HCT116 (cell line): ENCODE data around the gene GP1BA. TPM values are rescaled to one million over a fixed set of nuclear protein-coding genes. Genes with fewer than 3 reads are reported as not detected.

Experiments
- ATAC-seq: fragments of 200-7000 bp; cut with Tn5 transposase; 2 replicates; pipeline ENCODE4 v1.9.1; 2020; ENCODE audit warnings: mild to moderate bottlenecking, moderate library complexity
- BruUV-seq: library from RNA; stranded (reverse); fragments of 400-500 nt; replicated peaks from 2 replicates; lab custom pipeline; 2021; lab: Mats Ljungman, UMichigan
- CTCF ChIA-PET: fragments of 300-600 bp; sonication (Branson Sonifier 250); formaldehyde crosslinking; loops from one replicate; lab custom pipeline; 2021; ENCODE audit warnings: antibody characterized with exemption; lab: Charles Lee
- POLR2A ChIA-PET: fragments of 300-600, 350-600 bp; sonication (Branson Sonifier 250); formaldehyde crosslinking; loops from one replicate; lab custom pipeline; 2021; ENCODE audit warnings: antibody characterized with exemption; lab: Charles Lee
- RAD21 ChIA-PET, 2 experiments: fragments of 300-600 bp; sonication (Branson Sonifier 250); formaldehyde crosslinking; loops; one replicate each; lab custom pipeline; 2023; ENCODE audit warnings: low total read pairs in 2 of 2; ENCODE audit not compliant: uncharacterized antibody in 2 of 2, unreplicated experiment in 2 of 2, low non-redundant PET in 1 of 2; lab: Charles Lee
- DNase-seq: peaks from one replicate; pipeline ENCODE4 v3.0.0-alpha.2; 2010; ENCODE audit warnings: low read depth, low spot score
- H2AFZ ChIP-seq: fragments of 200-600 bp; shearing (Covaris generic), sonication (generic); 2 replicates; pipeline ENCODE4 v1.6.1; 2017; ENCODE audit warnings: low read depth, mixed run types, mixed read lengths, antibody characterized with exemption, low read length; ENCODE audit not compliant: poor library complexity, severe bottlenecking
- H3K27ac ChIP-seq: 2 replicates; pipeline ENCODE4 v1.5.1; 2012; ENCODE audit warnings: low read depth, low read length
- H3K27me3 ChIP-seq: fragments of 200-600 bp; sonication (generic); 2 replicates; pipeline ENCODE4 v1.6.1; 2016; ENCODE audit warnings: mixed run types, low read length, mixed read lengths; ENCODE audit not compliant: insufficient read depth
- H3K36me3 ChIP-seq, 2 experiments: fragments of 200-500 bp in 1 of 2; fragments of 200-600 bp in 1 of 2; sonication (Bioruptor generic) in 1 of 2; sonication (generic) in 1 of 2; 2 replicates each; pipeline versions ENCODE4 v1.5.1 to v1.6.1; 2014 to 2016; ENCODE audit warnings: low read length in 2 of 2, inconsistent platforms in 1 of 2, mixed read lengths in 1 of 2, mixed run types in 1 of 2; ENCODE audit not compliant: insufficient read depth in 2 of 2, control insufficient read depth in 1 of 2
- H3K4me1 ChIP-seq, 2 experiments: fragments of 200-600 bp in 1 of 2; sonication (generic) in 1 of 2; 2 replicates each; pipeline versions ENCODE4 v1.5.1 to v1.6.1; 2012 to 2017; ENCODE audit warnings: low read length in 2 of 2, inconsistent platforms in 1 of 2, mild to moderate bottlenecking in 1 of 2, mixed read lengths in 1 of 2, mixed run types in 1 of 2, moderate library complexity in 1 of 2; ENCODE audit not compliant: insufficient read depth in 2 of 2, control insufficient read depth in 1 of 2
- H3K4me2 ChIP-seq: fragments of 200-600 bp; sonication (generic); 2 replicates; pipeline ENCODE4 v1.6.1; 2017; ENCODE audit warnings: mixed run types, low read length, mixed read lengths
- H3K4me3 ChIP-seq, 2 experiments: fragments of 200-600 bp in 1 of 2; sonication (generic) in 1 of 2; replicated peaks in 1 of 2; 2 replicates each; pipeline ENCODE4 v1.5.1; 2011 to 2016; ENCODE audit warnings: low read length in 2 of 2, control low read depth in 1 of 2, low read depth in 1 of 2, mild to moderate bottlenecking in 1 of 2, mixed read lengths in 1 of 2, mixed run types in 1 of 2
- H3K79me2 ChIP-seq: fragments of 200-600 bp; sonication (generic); 2 replicates; pipeline ENCODE4 v1.6.1; 2017; ENCODE audit warnings: mild to moderate bottlenecking, mixed run types, low read length, moderate library complexity, mixed read lengths; ENCODE audit not compliant: insufficient read depth
- H3K9ac ChIP-seq: fragments of 200-600 bp; sonication (generic); 2 replicates; pipeline ENCODE4 v1.6.1; 2016; ENCODE audit warnings: low read length, mixed read lengths
- H3K9me2 ChIP-seq: fragments of 200-600 bp; sonication (generic), shearing (Covaris generic); 2 replicates; pipeline ENCODE4 v1.6.1; 2017; ENCODE audit warnings: mixed run types, mild to moderate bottlenecking, moderate library complexity; ENCODE audit not compliant: insufficient read depth
- H3K9me3 ChIP-seq, 2 experiments: fragments of 200-500 bp in 1 of 2; fragments of 200-600 bp in 1 of 2; sonication (Bioruptor generic) in 1 of 2; sonication (generic) in 1 of 2; 2 replicates each; pipeline ENCODE4 v1.6.1; 2014 to 2017; ENCODE audit warnings: low read length in 2 of 2, mixed read lengths in 2 of 2, inconsistent platforms in 1 of 2, low read depth in 1 of 2, mild to moderate bottlenecking in 1 of 2, mixed run types in 1 of 2, moderate library complexity in 1 of 2; ENCODE audit not compliant: control insufficient read depth in 1 of 2, insufficient read depth in 1 of 2
- H4K20me1 ChIP-seq: fragments of 200-600 bp; sonication (generic), shearing (Covaris generic); 2 replicates; pipeline ENCODE4 v1.6.1; 2017; ENCODE audit warnings: mixed run types, mild to moderate bottlenecking, moderate library complexity; ENCODE audit not compliant: insufficient read depth
- CTCF ChIP-seq, 3 experiments: fragments of 200-600 bp in 1 of 3; sonication (generic) in 1 of 3; IDR thresholded peaks in 2 of 3; conservative IDR thresholded peaks in 1 of 3; 2 replicates each; pipeline ENCODE4 v1.5.1; 2012 to 2017; ENCODE audit warnings: low read depth in 2 of 3, low read length in 2 of 3, antibody characterized with exemption in 1 of 3, borderline replicate concordance in 1 of 3, control low read depth in 1 of 3, mild to moderate bottlenecking in 1 of 3, mixed read lengths in 1 of 3, mixed run types in 1 of 3, moderate library complexity in 1 of 3; ENCODE audit not compliant: insufficient read depth in 1 of 3
- EGR1 ChIP-seq: IDR thresholded peaks from 2 replicates; pipeline ENCODE4 v1.6.1; 2012; ENCODE audit warnings: low read depth
- EZH2phosphoT487 ChIP-seq: fragments of 200-600 bp; IDR thresholded peaks from 2 replicates; pipeline ENCODE4 v1.6.1; 2018; ENCODE audit warnings: antibody characterized with exemption, borderline replicate concordance
- SP1 ChIP-seq: IDR thresholded peaks from 2 replicates; pipeline ENCODE4 v1.6.1; 2012; ENCODE audit warnings: low read depth
- intact Hi-C: fragments of 100-400 bp; cut with micrococcal nuclease; formaldehyde crosslinking; loops from 2 replicates; pipeline ENCODE4 v1.10.0; 2022
- total RNA-seq: library from RNA; stranded (reverse); gene quantifications from one replicate; pipeline ENCODE4 v1.2.1, GENCODE V29; 2021; ENCODE audit not compliant: unreplicated experiment
- TF ChIP-seq, protein P1 (sequence below): IDR thresholded peaks from 2 replicates; pipeline ENCODE4 v1.6.1; 2012

GP1BA gene
- total RNA-seq, 1 experiment from 2014 or later: not detected

- TF ChIP-seq CTCF (IDR thresholded peaks at IDR 0.05 in 2 of 3, conservative IDR thresholded peaks at IDR 0.05 in 1 of 3; ENCODE audit: borderline replicate concordance in 1 of 3, insufficient read depth in 1 of 3, low read depth in 2 of 3, low read length in 2 of 3) (peak in 2 of 3 experiments; percentile 34 to 37; a peak in 3 of 6 replicates), SP1 (no peak), EGR1 (no peak), EZH2phosphoT487 (no peak)
- TF ChIP-seq, protein P1, sequence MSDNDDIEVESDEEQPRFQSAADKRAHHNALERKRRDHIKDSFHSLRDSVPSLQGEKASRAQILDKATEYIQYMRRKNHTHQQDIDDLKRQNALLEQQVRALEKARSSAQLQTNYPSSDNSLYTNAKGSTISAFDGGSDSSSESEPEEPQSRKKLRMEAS: no peak
- no peak overlapping the region for H3K9ac ChIP-seq
- H4K20me1 ChIP-seq: no peaks in the 10 kb centered on the region
- peaks cover 7 to 20% of the 10 kb centered on the region in 2 experiments for H3K4me1 ChIP-seq
- BruUV-seq: no TSS peak
- no peak overlapping the region for H3K4me3 ChIP-seq
- ChIA-PET POLR2A (interaction anchor here (4.6 kb wide), 1 partner anchor 11 kb away, joined by 27 read pairs; the partner anchor contains the start of gene SPAG7), CTCF (interaction anchor here (2.1 kb wide), 1 partner anchor 10 kb away, joined by 7 read pairs; the partner anchor contains the start of gene SPAG7), RAD21 (no interaction called here)
- H3K27ac ChIP-seq: no peak overlapping the region
- H3K4me2 ChIP-seq: no peak overlapping the region
- H2AFZ ChIP-seq: no peak overlapping the region
- no peaks in the 10 kb centered on the region for H3K27me3 ChIP-seq
- ATAC-seq (peak; percentile 67), DNase-seq (no peak)
- H3K9me3 ChIP-seq: no peaks in the 10 kb centered on the region
- H3K9me2 ChIP-seq: no peaks in the 10 kb centered on the region
- H3K36me3 ChIP-seq: no peaks in the 10 kb centered on the region
- intact Hi-C loops: no loop called here
- no peaks in the 10 kb centered on the region for H3K79me2 ChIP-seq
Measured at GRCh38 chr17:4956493-4957061, 24.5 kb downstream of the GP1BA start.

GRCh38 chr17:4958102-4958501 is 26.0 kb downstream of the GP1BA start:
- RAD21 ChIA-PET: no interaction called here
- Histone ChIP-seq H3K9me2 (no peaks in the 10 kb centered on the region), H2AFZ (no peak overlapping the region), H3K9ac (no peak overlapping the region), H3K4me2 (no peak overlapping the region), H4K20me1 (no peaks in the 10 kb centered on the region), H3K27me3 (no peaks in the 10 kb centered on the region), H3K9me3 (no peaks in the 10 kb centered on the region), H3K79me2 (no peaks in the 10 kb centered on the region), H3K4me1 (peaks cover 4 to 16% of the 10 kb centered on the region in 2 experiments; a peak in 2 of 4 replicates), H3K36me3 (no peaks in the 10 kb centered on the region), H3K27ac (no peak overlapping the region), H3K4me3 (no peak overlapping the region)
- POLR2A ChIA-PET: interaction anchor here (4.6 kb wide), 1 partner anchor 9 kb away, joined by 27 read pairs; the partner anchor contains the start of gene SPAG7
- intact Hi-C loops: no loop called here
- TF ChIP-seq CTCF (IDR thresholded peaks at IDR 0.05 in 2 of 3, conservative IDR thresholded peaks at IDR 0.05 in 1 of 3; ENCODE audit: borderline replicate concordance in 1 of 3, insufficient read depth in 1 of 3, low read depth in 2 of 3, low read length in 2 of 3): no peak
- CTCF ChIA-PET: interaction anchor here (2.1 kb wide), 1 partner anchor 9 kb away, joined by 7 read pairs; the partner anchor contains the start of gene SPAG7
- ATAC-seq: no peak
- BruUV-seq: no TSS peak
- DNase-seq: no peak
